ENCODE results near the gene LRRC38.

The LRRC38 gene

GRCh38 chr1:13516606-13517005 is 2.8 kb upstream of the LRRC38 start:
- no peak for DNase-seq

- DNase-seq: no peak
Measured at GRCh38 chr1:13514821-13515220, 1.0 kb upstream of the LRRC38 start.

- no peak for DNase-seq
Measured at GRCh38 chr1:13513063-13513894, 524 bp downstream of the LRRC38 start.

DNA sequence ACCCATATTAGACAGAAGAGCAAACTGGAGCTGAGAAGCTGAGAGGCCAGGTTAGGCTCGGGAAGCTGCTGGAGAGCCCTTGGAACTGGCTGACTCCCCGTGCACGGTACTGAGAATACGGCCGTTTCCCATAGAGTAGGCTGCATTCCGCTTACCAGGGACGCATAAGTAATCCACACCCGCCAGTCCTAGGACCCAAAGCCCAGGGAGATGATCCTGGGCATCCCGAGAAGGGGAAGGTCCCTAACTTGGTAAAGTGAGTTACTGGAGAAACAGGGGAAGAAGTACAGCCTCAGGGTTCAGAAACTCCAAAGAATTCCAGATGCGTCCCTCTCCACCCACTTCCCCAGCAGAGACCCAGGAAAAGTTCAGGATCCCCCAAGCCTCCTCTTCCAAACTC is 1.3 kb downstream of the LRRC38 start:
- DNase-seq: no peak

- DNase-seq: no peak
Measured at GRCh38 chr1:13510499-13510898, 3.3 kb downstream of the LRRC38 start.

DNA sequence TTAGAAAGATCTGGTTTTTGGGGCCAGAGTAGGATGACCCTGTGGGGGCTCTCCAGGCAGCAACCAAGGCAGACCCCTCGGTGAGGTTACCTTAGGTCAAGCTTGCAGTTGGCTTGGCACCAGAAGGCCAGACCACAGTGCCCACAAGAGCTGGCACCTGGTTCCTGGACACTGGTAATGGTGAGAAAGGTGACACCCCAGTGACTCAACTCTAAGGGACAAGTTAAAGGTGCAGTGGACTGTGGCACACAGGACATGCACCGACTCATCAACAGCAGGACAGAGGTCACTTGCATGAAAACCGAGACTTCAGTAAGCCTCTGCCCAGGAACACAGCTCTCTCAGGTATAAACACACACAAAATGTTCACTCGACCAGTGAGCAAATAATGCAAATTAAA is 6.7 kb downstream of the LRRC38 start:
- no peak for DNase-seq

DNA sequence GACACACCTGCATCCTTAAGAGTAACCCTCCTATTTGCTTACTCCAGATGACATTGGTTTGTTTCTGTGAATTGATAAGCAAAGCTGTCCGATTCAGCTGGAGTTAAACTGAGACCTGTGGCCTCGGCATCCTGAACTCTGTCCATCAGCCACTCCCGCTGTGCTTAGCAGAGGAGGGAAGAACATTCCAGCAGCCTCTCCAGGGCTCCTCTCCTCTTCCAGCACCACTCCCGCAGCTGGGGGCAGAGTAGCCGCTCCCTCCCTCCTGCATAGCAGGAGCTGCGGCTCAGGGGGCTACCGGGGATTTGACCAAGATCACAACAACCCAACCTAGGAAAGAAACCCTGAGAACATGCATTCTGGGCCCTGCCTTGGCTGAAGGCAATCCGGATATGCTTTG is 8.8 kb downstream of the LRRC38 start:
- DNase-seq: no peak

DNA sequence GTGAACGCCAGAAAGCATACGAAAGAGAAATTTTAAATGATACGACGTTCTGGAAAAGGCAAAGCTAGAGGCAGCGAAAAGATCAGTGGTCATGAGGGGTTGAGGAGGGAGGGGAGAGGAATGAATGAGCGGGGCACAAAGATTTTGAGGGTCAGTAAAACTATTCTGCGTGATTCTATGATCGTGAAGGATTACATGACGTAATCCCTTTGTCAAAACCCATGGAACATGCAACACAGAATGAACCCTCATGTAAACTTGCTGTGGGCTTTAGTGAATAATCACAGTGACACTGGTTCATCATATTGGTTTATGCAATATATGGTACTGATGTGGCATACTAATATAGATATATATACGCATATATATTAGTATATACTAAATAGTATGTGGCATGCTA is 13.0 kb downstream of the LRRC38 start:
- DNase-seq: no peak

DNA sequence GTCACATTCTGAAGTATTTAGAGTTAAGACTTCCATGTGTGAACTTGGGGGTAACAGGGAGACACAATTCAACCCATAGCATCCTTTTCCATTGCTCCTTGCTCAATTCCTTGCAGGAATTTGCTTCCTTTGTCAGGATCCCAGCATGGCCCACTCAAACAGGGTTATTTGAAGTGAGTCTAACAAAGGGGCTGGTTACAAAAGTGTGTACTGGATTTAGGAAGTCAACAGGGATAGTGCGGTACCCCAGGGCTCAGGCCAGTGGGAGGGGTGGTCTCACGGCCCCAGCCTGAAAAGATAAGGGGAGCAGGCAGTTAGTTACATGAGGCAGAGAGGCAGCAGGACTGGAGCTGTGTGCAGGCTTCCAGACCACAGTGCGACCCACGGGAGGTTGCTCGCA is 14.4 kb downstream of the LRRC38 start:
- DNase-seq: no peak

DNA sequence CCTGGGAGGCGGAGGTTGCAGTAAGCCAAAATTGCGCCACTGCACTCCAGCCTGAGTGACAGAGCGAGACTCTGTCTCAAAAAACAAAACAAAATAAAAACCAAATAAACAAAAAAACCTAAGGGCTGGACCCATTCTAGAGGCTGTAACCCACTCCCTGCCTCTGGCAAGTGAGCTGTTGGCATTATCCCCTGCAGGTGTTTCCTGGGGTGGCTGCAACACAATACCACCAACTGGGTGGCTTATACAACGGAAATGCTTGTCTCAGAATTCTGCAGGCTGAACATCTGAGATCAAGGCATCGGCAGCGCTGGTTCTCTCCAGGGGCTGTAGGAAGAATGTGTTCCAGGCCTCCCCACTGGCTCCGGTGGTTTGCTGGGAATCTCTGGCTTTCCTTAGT is 15.2 kb downstream of the LRRC38 start:
- no peak for DNase-seq

DNA sequence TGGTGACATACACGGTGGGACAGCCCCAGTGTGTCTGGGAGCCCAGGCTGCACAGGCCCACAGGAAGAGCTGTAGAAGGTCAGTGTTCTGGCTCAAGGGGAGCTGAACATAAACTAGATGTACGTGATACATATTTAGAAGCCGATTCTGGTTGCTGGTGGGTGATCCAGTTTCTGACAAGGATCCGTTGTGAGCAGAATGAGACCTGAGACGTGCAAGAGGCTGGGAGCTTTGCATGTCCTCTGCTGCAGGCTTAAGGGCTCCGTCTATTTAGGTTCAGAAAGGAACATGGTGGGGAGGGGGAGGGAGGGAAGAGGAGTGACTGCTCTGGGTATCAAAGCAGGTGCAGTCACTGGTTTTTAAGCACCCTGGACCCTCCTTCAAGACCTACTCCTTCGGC is 18.6 kb downstream of the LRRC38 start:
- no peak for DNase-seq

GRCh38 chr1:13494712-13495111 is 19.1 kb downstream of the LRRC38 start:
- no peak for DNase-seq

GRCh38 chr1:13494025-13494424 is 19.8 kb downstream of the LRRC38 start:
- DNase-seq: no peak

DNA sequence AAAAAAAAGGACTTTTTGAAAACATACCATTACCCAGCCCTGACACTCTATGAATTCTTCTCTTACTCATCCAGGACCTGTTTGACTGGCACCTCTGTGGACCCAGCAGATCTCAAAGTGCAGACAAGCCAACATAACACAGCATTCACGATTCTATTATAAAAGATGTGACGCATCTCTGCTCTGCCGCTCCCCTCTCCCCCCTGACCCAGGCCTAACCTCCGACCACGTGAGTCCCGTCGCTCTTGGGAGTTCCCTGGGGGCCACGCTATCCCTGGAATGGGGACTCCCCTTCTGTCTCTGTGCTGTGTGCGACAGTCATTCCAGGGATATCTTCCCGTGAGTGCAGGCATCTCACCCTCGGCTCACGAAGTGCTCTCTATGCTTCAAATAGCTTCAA is 21.1 kb downstream of the LRRC38 start:
- DNase-seq: no peak

GRCh38 chr1:13487957-13488356 is 25.8 kb downstream of the LRRC38 start:
- DNase-seq: no peak

- DNase-seq: no peak
Measured at GRCh38 chr1:13487143-13487868, 26.5 kb downstream of the LRRC38 start.

DNA sequence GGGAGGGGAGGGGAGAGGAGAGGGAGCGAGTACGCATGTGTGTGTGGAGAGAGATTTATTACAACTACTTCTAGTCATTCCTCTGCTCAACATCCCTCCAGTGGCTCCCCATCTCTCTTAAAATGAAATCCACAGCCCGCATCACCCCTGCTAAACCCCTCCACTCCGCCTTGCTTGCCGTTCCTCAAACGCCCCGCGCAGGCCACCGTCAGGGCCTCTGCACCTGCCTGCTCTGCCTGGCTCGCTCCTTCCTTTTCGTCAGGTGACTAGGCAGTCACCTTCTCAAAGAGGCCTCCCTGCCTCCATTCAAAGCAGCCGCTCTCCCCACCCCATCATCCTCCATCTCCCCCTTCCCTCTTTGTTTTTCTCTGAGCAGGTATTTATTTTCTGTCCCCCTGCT is 29.9 kb downstream of the LRRC38 start:
- DNase-seq: no peak

GRCh38 chr1:13482600-13482999 is 31.2 kb downstream of the LRRC38 start:
- no peak for DNase-seq

GRCh38 chr1:13479171-13479856 is 34.5 kb downstream of the LRRC38 start:
- DNase-seq: no peak

DNA sequence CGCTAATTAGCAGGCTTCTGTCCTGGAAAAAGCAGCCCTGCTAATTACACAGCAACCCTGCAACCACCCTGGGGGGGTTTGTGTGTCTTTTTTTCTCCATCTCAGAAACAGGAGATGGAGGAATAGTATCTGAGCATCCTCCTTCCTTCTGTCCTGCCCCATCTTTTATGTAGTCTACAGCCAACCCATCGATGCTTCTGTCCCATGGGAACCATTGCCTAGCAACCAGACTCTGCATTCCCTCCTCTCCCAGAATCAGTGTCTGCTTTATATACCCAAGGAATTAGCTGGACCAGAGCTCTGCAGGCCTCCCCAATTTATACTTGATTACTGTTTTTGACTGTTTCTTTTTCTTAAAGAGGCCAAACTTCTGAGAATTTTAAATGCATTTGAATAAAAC is 35.1 kb downstream of the LRRC38 start:
- DNase-seq: no peak

GRCh38 chr1:13469343-13469742 is 44.5 kb downstream of the LRRC38 start:
- DNase-seq: no peak

GRCh38 chr1:13465515-13465914 is 48.3 kb downstream of the LRRC38 start:
- DNase-seq: no peak

DNA sequence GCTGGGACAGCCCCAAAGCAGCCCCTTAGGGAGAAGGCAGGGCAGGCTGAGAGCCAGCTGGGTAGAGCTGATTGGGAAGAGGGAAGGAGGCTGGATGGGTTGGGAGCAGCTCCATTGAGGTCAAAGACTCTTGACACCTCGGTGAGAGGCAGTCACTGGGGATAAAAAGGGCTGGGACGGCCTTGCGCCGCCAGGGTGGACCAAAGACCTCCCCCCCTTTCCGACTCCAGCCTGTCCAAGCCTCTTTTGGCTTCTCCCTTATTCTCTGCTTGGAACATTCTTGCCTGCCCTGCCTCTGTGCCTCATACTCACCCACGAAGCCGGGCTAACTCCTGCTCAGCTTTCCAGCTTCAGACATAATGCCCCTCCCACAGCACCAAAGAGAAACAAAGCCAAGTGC is 51.1 kb downstream of the LRRC38 start:
- no peak for DNase-seq

DNA sequence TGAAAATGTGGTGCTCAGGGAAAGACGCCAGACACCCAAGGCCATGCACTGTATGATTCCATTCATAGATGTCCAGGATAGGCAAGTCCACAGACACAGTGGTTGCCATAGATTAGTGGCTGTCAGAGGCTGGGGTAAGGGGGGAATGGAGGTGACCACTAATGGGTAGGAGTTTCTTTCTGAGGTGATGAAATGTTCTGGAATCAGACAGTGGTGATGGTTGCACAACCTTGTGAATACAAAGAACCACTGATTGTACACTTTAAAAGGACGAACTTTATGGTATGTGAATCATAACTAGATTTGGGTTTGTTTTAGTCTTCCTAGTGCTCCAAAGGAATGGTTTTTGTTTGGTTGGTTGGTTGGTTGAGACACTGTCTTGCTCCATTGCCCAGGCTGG is 51.8 kb downstream of the LRRC38 start:
- DNase-seq: no peak
